ENCODE data around the gene RNGTT. TPM values are rescaled to one million over a fixed set of nuclear protein-coding genes. Genes with fewer than 3 reads are reported as not detected.
"Not testable (repeated sequence)": the region's sequence is repeated elsewhere in the genome, so short reads cannot be mapped to it uniquely, and the experiment has no call there.

The RNGTT gene
- total RNA-seq, 2 donors from 2014 or later: 13.5 to 20.5 TPM

GRCh38 chr6:88984152-88984551 lies 20.7 kb upstream of the RNGTT start:
- no peak for DNase-seq (ENCODE audit: low spot score)
- TF ChIP-seq CTCF (IDR thresholded peaks at IDR 0.05): no peak

GRCh38 chr6:88983532-88983931 lies 20.1 kb upstream of the RNGTT start:
- no peak overlapping the region for H3K27ac ChIP-seq
- no peak for DNase-seq (ENCODE audit: low spot score)
- H3K4me1 ChIP-seq (ENCODE audit: control insufficient read depth in 1 of 2, low read depth in 2 of 2): peaks cover 5 to 8% of the 10 kb centered on the region in 2 donors
- ATAC-seq (ENCODE audit: insufficient number of reproducible peaks, low FRiP score, low read depth): no peak
- H3K4me3 ChIP-seq: no peak overlapping the region
- H3K36me3 ChIP-seq: no peaks in the 10 kb centered on the region
- TF ChIP-seq CTCF (IDR thresholded peaks at IDR 0.05): peak; percentile 61
- H3K27me3 ChIP-seq (replicated peaks; ENCODE audit: insufficient read depth): no peaks in the 10 kb centered on the region
- no peaks in the 10 kb centered on the region for H3K9me3 ChIP-seq

More at GRCh38 chr6:88984152-88984551, 20.7 kb upstream of the RNGTT start:
- H3K9me3 ChIP-seq: no peaks in the 10 kb centered on the region
- ATAC-seq (ENCODE audit: insufficient number of reproducible peaks, low FRiP score, low read depth): no peak
- H3K4me3 ChIP-seq: no peak overlapping the region
- peaks cover 5 to 8% of the 10 kb centered on the region in 2 donors for H3K4me1 ChIP-seq (ENCODE audit: control insufficient read depth in 1 of 2, low read depth in 2 of 2)
- no peak overlapping the region for H3K27ac ChIP-seq
- no peaks in the 10 kb centered on the region for H3K27me3 ChIP-seq (replicated peaks; ENCODE audit: insufficient read depth)
- H3K36me3 ChIP-seq: no peaks in the 10 kb centered on the region

GRCh38 chr6:88983129-88983528 lies 19.7 kb upstream of the RNGTT start:
- H3K27ac ChIP-seq; ATAC-seq (ENCODE audit: insufficient number of reproducible peaks, low FRiP score, low read depth): not testable (repeated sequence)
- H3K4me3 ChIP-seq: peak overlapping the region; percentile 42

GRCh38 chr6:88982720-88983119 lies 19.3 kb upstream of the RNGTT start:
- no peaks in the 10 kb centered on the region for H3K27me3 ChIP-seq (replicated peaks; ENCODE audit: insufficient read depth)
- ATAC-seq (ENCODE audit: insufficient number of reproducible peaks, low FRiP score, low read depth) (peak; percentile 97), DNase-seq (ENCODE audit: low spot score) (peak; percentile 77)
- no peaks in the 10 kb centered on the region for H3K36me3 ChIP-seq
- no peak overlapping the region for H3K27ac ChIP-seq
- peaks cover 5 to 8% of the 10 kb centered on the region in 2 donors for H3K4me1 ChIP-seq (ENCODE audit: control insufficient read depth in 1 of 2, low read depth in 2 of 2)
- no peaks in the 10 kb centered on the region for H3K9me3 ChIP-seq
- peak; percentile 67 for TF ChIP-seq CTCF (IDR thresholded peaks at IDR 0.05)
- peak overlapping the region; percentile 42 for H3K4me3 ChIP-seq

More at GRCh38 chr6:88983129-88983528, 19.7 kb upstream of the RNGTT start:
- H3K36me3 ChIP-seq; H3K4me1 ChIP-seq (ENCODE audit: control insufficient read depth in 1 of 2, low read depth in 2 of 2); DNase-seq (ENCODE audit: low spot score); H3K27me3 ChIP-seq (replicated peaks; ENCODE audit: insufficient read depth); H3K9me3 ChIP-seq: not testable (repeated sequence)

- H3K4me3 ChIP-seq: no peak overlapping the region
- no peaks in the 10 kb centered on the region for H3K9me3 ChIP-seq
- no peaks in the 10 kb centered on the region for H3K36me3 ChIP-seq
- H3K27ac ChIP-seq: no peak overlapping the region
- H3K27me3 ChIP-seq (replicated peaks; ENCODE audit: insufficient read depth): no peaks in the 10 kb centered on the region
- no peak for TF ChIP-seq CTCF (IDR thresholded peaks at IDR 0.05)
- no peaks in the 10 kb centered on the region for H3K4me1 ChIP-seq (ENCODE audit: control insufficient read depth in 1 of 2, low read depth in 2 of 2)
- DNase-seq (ENCODE audit: low spot score): no peak
- no peak for ATAC-seq (ENCODE audit: insufficient number of reproducible peaks, low FRiP score, low read depth)
These were observed 12.0 kb upstream of the RNGTT start for GRCh38 chr6:88975369-88975768.
